Cerebellar nuclear complex (tissue), 1 donor: ENCODE measurements around the gene SOX30.
"Not testable (repeated sequence)": the region's sequence is repeated elsewhere in the genome, so short reads cannot be mapped to it uniquely, and the experiment has no call there.

ENCODE experiments used
- DNase-seq, 2 experiments: peaks; one replicate each; lab custom pipeline; 2025; lab: John Stamatoyannopoulos, UW

SOX30 gene

DNA sequence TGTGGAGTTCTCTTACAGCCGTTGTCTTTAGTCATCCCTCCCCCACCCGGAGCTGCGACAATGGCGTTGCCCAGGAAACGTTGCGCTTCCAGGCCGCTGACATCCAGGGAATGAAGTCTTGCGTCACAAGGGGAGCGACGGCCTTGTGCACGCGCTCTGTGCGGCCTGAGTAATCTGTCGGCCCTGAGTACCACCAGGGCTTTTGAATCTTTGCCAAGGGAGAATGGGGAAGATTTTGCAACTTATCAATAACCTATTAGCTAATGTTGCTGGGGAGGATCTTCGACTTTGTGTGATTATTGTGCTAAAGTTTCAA, at the start of gene SOX30:
Gene SOX30 (minus strand): TSS at position 62 of the 316 bp plus-strand sequence. CDS start 360 bp downstream, outside the sequence.
- DNase-seq = no peak

DNA sequence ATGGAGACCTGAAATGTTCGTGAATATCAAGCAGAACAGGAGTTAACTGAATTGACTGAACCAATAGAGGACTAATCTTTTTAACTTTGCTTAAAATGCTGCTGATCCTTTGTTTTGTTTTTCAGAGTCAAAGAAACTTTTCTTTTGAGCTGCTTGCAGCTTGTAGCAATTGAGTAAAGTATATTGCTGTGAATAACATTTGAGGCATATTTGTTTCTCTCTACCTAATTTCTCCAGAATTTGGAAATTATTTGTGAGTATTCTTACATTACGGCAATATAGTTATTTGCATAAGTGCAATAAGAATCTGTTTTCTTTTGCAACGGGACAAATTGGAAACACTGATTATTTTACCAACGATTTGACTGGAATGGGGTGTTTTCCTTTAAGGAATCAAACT, 46.4 kb upstream of the SOX30 start:
- DNase-seq = not testable (repeated sequence)

DNA sequence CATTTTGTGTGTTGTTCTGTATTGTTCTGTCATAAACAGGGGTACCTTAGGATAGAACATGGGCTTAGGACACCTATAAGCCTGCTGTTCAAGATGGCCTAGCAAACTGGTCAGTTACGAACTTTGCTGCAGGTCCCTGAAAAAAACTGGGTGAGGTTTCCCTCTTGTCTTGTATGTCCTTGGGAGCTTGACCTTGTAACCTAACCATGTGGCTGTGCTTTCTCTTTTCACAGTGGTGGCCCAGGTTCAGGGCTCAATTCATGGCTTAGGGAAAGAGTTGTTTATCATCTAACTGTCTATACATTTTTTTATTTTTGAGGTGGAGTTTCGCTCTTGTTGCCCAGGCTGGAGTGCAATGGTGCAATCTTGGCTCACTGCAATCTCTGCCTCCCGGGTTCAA, 43.9 kb upstream of the SOX30 start:
- DNase-seq = not testable (repeated sequence)

DNA sequence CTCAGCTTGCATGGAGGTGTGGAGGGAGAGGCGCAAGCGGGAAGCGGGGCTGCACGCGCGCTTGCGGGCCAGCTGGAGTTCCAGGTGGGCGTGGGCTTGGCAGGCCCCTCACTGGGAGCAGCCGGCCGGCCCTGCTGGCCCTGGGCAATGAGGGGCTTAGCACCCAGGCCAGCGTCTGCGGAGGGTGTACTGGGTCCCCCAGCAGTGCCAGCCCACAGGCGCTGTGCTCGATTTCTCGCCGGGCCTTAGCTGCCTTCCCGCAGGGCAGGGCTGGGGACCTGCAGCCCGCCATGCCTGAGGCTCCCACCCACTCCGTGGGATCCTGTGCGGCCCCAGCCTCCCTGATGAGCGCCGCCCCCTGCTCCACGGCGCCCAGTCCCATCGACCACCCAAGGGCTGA, 41.6 kb upstream of the SOX30 start:
- not testable (repeated sequence) for DNase-seq

DNA sequence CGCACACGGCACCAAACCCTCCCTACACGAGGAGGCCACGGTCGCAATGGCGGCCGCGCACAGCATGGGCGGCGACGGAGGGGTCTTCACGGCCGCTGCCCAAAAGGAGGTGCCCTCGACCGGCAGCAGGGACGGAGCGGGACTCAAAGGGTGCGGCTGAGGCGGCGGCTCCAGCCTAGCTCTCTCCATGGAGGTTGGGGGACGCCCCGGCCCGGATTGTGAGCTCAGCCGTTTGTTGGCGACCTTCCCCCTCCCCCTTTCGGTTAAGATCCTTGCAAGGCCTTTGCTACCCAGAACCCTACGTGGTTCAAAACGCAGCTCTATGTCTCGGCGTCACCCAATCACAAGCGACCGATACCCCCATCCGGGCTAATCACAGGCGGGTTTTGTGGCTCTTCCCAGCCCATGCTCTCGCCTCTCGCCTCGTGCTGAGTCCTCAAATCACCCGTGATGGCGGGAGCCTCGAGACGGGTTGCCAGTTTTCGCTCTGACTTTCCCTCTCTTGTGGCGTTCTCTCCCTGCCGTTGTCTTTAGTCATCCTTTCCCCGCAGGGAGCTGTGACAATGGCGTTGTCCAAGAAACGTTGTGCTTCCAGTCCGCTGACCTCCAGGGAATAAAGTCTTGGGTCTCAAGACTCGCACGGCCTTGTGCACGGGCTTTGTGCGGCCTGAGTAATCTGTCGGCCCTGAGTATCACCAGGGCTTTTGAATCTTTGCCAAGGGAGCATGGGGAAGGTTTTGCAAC, 38.6 kb upstream of the SOX30 start:
- no peak for DNase-seq

DNA sequence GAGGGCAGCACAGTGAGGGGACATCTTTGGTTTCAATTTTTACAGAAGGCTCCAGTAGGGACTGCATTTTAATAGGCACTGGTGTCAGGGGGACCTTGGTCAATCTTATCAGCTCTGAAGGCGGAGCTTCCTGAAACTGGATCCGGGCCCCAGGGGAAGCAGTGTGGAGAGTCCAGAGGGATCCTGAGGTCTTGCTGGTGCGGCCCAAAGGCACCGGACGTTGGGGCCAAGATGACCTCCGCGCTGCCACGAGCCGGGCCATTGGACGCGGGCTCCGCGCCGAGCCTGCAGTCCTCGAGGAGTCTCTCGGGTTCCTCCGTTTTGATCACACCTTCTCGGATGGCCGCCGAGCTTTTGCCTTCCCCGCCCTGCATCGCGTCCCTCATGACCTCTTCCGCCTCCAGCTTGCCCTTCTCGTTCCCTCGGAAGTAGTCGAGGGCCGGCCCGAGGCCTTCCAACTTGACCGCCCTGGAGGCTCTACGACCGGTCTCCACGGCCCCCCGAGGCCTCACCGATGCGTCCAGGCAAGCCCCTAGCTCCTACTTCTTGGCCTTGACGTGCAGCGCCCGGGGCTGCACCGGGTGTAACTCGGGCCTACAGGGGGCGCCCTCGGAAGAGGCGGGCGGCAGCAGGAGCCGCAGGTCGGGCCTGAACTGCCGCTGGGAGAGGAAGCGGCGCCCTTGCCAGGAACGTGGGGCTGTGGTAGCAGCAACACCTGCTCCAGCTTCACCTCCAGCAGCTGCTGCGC, 37.9 kb upstream of the SOX30 start:
- no peak for DNase-seq

DNA sequence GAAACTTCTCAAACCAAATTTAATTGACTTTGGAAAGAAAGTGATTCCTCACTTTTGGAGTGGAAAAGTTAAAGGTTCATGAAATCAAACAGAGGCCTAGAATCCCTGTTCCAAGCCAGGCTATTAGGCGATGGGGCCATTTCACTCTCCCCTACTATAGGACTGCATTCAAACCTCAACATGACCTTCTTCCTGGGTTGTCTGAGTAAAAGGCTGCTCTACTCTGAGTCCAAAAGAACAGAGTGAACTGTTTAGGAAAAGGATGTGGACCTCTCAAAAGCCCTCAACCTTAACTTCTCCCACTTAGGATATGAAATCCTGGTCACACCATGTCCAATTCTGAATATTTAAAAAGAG, 34.9 kb upstream of the SOX30 start:
- no peak for DNase-seq

DNA sequence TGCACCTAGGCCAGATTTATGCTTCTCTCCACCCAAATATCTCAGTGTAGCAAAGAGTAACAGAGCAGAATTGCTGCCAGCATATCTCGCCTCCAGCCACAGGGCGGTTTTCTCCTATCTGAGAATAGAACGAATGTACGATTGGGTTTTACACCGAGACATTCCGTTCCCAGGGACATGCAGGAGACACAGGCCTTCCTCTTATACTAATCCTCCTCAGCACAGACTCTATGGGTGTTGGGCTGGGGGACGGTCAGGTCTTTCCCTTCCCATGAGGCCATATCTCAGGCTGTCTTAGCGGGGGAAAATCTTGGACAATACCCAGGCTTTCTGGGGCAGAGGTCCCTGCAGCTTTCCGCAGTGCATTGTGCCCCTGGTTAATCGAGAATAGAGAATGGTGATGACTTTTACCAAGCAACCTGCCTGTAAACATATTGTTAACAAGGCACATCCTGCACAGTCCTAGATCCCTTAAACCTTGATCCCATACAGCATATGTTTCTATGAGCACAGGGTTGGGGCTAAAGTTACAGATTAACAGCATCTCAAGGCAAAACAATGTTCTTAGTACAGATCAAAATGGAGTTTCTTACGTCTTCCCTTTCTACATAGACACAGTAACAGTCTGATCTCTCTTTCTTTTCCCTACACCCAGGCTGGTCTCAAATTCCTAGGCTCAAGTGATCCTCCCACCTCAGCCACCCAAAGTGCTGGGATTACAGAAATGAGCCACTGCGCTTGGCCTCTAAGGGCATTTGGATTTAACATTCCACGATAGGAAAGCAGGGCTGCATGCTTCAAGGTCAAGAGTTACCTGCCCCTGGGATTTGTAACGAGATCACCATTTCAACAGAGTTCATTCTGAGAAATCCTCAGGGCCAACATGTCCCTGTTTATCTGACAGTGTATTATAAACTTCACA, 34.3 kb upstream of the SOX30 start:
- not testable (repeated sequence) for DNase-seq

DNA sequence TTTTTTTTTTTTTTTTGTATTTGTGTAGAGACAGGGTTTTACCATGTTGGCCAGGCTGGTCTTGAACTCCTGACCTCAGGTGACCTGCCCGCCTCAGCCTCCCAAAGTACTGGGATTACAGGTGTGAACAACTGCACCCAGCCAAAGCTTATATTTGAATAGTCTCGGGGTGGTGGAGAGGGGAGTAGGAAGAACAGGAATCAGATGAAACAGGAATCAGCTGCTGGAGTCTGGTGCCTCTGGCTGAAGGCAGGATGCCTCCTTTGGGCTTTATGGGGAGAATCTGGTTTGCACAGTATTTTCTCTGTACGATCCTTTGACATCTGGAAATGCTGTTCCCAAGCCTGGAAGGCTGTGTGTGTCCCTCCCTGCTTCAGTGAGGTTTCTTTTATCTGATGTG, 30.0 kb upstream of the SOX30 start:
- DNase-seq = no peak

DNA sequence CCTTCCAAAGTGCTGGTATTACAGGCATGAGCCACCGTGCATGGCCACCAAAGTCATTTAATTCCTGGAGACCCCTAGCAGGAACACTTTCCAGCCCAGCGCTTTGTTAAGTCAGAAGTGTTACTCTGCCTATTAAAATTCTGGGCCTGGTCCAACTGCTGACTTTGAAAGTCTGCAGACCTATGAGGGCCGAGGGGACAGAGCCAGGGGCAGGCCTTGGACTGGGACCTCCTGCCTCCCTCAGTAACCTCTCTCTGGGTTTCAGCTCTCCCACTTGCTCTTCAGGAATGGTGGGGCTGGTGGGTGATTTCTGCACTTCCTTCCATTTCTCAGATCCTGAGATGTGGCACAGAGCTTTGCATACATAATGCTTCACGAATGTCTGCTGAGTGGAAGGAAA, 28.8 kb upstream of the SOX30 start:
- no peak for DNase-seq

DNA sequence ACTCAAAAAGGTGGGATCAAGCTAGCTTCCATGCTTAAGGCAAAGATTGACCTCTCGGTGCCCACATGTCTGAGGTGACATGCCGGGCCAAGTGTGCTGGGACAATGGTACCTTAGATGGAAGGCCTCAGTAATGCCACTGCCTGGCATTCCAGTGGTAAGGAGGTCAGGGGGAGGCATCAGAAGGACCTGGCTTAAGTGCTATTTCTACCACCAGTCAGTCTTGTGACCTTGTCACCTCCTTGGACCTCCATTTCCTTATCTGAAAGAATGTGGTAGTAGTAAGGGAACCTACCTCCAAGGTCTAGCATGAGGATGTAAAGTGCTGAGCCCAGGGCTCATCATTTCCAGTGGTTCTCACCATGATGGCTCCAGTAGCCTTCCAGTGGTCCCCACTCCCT, 28.0 kb upstream of the SOX30 start:
- DNase-seq = no peak

DNA sequence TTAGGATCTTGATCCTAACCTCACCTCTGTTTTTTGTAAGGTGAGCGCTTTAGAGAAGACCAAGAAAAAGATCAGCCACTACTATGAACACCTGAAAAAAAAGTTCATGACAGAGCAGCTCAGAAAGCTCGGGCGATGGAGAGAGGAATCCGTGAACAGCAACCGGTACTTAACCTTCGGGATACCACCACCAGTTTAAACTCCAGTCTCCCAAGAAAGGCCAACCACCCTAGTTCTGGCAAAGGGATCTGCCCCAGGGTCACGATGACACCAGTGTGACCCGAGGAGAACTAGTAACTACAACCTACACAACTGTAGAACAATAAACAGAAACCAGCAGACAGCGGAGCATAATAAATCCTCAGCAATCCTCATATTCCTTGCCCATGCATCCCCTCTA, 27.6 kb upstream of the SOX30 start:
- no peak for DNase-seq

DNA sequence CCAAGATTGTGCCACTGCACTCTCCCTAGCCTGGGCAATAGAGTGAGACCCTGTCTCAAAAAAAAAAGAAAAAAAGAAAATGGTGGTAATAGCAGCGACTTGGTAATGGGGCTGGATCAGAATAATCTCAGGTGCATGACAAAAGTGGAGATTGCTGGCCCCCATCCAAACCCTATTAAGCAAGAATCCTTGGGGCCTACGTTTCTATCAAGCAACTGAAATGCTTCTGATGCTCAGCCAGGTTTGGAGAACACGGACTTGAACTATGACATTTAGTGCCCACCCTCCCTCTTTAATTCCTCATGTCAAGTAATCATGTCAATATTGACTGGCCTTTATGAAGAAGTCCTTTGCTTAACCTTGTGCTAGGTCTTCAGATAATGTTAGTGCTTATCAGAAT, 25.7 kb upstream of the SOX30 start:
- no peak for DNase-seq

DNA sequence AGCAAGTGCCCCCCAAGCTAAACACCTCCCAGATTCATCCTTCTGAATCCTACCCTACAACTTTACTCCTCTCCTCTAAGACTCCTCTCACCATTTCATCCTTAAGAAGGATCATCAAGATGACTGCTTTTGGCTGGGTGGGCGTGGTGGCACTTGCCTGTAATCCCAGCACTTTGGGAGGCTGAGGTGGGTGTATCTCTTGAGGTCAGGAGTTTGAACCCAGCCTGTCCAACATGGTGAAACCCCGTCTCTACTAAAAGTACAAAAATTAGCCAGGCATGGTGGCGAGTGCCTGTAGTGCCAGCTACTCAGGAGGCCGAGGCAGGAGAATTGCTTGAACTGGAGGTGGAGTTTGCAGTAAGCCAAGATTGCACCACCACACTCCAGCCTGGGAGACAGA, 22.1 kb upstream of the SOX30 start:
- not testable (repeated sequence) for DNase-seq

DNA sequence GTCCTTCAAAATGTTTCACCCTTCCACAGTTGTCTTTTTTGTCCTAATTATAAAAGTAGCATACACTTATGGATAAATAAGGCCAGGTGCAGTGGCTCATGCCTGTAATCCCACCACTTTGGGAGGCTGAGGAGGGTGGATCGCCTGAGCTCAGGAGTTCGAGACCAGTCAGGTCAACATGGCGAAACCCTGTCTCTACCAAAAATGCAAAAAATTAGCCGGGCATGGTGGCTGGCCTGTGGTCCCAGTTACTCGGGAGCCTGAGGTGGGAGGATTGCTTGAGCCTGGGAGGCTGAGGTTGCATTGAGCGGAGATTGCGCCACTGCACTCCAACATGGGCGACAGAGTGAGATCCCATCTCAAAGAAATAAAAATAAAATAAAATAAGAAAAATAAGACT, 20.7 kb upstream of the SOX30 start:
- DNase-seq = no peak

DNA sequence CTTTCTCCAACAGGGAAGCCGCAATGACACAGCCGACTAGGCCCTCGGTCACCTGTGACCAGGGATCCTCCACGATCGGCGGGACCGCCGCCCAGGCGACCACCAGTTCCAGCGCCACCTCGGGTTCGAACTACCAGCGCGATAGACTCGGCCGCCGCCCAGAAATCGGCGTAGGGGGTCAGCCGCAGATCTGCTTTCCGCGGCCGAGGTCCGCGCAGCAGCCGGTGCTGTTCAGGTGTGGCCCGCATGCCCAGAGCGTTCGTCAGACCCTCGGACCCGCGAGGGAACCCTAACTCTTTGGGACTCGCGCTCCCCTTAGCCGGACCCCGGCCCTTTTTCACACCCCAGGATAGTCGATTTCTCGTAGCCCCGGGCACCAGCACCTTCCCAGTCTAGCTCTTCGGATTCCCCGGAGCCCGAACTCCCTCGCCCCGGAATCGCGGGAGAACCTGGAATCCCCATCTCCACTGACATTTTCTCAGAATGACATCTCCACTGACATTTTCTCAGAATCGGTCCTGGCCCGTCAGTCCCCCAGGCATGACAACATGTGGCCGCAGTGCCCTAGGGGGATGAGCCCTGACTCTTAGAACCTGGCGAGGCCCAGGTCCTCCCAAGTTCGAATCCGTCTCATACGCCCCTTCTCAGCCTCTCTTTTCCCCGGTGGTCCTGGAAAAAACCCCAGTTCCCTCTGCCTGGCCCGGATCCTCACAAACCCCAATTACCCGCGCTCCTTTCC, 19.5 kb upstream of the SOX30 start:
- DNase-seq = no peak

DNA sequence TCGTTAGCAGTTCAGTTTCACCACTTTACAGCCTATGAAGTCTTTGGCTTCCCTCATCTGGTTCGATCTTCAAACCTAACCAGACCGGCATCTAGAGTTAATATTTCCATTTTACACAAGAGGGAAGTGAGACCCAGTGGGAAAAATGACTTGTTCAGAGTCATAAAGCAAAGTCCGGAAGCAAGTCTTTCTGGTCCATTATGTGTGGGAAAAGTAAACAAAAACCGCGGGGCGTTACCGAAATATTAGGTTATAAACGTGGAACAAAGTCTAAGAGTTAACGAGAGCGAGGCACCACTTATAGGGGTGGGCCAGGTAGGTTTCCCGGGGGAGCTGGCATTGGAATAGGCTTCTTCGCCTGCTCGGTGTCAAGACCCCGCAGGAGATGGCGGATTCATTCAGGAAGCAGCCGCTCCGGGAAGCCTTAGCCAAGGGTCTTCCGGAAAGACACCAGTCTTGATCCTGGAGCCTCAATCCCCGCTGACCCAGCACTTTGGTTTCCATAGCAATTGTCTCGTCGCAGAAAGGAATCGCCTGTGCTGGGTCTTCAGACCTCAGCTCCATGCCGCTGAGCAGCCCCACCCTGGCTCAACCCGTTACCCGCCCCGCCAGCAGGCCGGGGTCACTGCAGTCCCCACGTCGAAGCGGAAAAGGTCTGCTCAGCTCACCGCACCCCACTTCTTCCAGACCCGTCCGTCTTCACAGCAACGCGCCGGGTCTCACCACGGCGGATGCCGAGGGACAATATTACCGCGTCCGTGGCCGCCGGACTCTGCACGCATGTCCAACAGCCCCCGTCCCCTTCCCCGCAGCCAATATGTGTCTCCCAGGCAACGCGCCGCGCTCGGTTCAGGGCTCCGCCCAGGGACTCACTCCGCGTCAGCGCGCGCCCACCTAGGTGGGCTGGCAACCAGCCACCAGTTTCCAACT, 18.7 kb upstream of the SOX30 start, which contains the start of gene C5orf52:
Gene C5orf52 (plus strand): TSS at position 872 of the 930 bp plus-strand sequence. CDS start 82 bp downstream, outside the sequence.
- no peak for DNase-seq

DNA sequence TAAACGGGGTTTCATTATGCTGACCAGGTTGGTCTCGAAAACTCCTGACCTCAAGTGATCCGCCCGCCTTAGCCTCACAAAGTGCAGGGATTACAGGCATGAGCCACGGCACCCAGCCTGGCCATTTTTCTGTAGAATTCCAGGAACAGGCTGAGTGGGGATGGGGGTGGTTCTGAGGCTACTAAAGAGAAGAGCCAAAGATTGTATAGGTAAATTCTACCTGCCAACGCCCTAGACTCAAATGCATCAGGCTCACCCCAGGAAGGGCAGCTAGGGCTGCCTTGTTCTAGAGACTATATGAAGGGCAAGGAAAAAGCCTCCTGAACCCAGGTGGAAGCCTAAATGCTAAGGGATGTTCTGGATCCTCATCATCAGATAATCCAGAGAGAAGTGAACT, 17.5 kb upstream of the SOX30 start:
- no peak for DNase-seq

DNA sequence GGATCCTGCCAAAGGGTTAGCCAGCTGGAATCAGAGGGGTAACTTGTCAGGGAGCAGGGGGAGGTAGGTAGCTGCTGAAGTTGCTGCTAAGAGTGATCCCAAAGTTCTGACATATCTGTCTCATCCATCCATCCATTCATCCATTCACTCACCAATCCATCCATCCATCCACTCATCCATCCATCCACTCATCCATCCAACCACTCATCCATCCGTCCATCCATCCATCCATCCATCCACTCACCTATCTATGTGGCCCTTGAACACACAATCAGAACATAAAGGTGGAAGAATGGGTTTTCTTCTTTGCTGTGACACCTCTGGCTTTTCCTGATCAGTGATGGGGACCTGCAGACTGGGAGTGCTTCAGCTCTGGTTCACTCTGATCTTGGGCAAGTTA, 16.1 kb upstream of the SOX30 start:
- DNase-seq = no peak

DNA sequence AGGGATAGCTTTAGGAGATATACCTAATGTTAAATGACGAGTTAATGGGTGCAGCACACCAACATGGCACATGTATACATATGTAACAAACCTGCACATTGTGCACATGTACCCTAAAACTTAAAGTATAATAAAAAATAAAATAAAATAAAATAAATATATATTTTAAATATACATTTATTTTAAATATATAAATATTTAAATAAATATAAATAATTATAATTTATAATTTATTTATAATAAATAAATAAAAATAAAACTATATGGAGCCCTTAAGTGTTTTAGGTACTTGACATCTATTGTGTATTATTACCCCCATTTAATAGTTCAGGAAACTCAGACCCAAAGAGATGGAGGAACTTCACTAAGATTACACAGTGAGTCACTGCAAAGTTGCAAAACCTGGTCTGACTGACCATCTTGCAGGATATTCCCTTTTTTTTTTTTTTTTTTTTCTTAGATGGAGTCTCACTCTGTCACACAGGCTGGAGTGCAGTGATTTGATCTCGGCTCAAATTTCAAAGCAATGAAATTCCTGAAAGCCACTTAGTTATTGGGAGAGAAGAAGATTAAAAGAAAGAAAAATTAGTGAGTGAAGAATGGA, 13.3 kb upstream of the SOX30 start:
- DNase-seq = no peak
